Neural progenitor cell (in vitro differentiated cells): ENCODE measurements around the gene ANO4. TPM values are rescaled to one million over a fixed set of nuclear protein-coding genes. Genes with fewer than 3 reads are reported as not detected.

Experiments
- DNase-seq: peaks from one replicate; pipeline ENCODE4 v3.0.0-alpha.2; 2016; ENCODE audit warnings: low spot score
- H2AFZ ChIP-seq: fragments of 200-600 bp; sonication (generic); replicated peaks from 2 replicates; pipeline ENCODE4 v1.6.1; 2016; ENCODE audit warnings: antibody characterized with exemption
- H3F3A ChIP-seq: fragments of 200-600 bp; sonication (generic); 2 replicates; pipeline ENCODE4 v1.6.1; 2016; ENCODE audit warnings: antibody characterized with exemption, low read depth
- H3K27ac ChIP-seq: fragments of 200-600 bp; sonication (generic); 2 replicates; pipeline ENCODE4 v1.5.1; 2016; ENCODE audit warnings: mild to moderate bottlenecking
- H3K27me3 ChIP-seq: fragments of 200-600 bp; sonication (generic); 2 replicates; pipeline ENCODE4 v1.6.1; 2016; ENCODE audit warnings: mild to moderate bottlenecking, moderate library complexity
- H3K36me3 ChIP-seq: fragments of 200-600 bp; sonication (generic); 2 replicates; pipeline ENCODE4 v1.5.1; 2016
- H3K4me1 ChIP-seq: fragments of 200-600 bp; sonication (generic); 2 replicates; pipeline ENCODE4 v1.6.1; 2016; ENCODE audit warnings: mixed run types
- H3K4me2 ChIP-seq: fragments of 200-600 bp; sonication (generic); 2 replicates; pipeline ENCODE4 v1.6.1; 2016
- H3K4me3 ChIP-seq: fragments of 200-600 bp; sonication (generic); 2 replicates; pipeline ENCODE4 v1.5.1; 2016
- H3K79me2 ChIP-seq: fragments of 200-600 bp; sonication (generic); 2 replicates; pipeline ENCODE4 v1.6.1; 2016; ENCODE audit warnings: low read depth
- H3K9ac ChIP-seq: fragments of 200-600 bp; sonication (generic); 2 replicates; pipeline ENCODE4 v1.6.1; 2016
- H3K9me3 ChIP-seq: fragments of 200-600 bp; sonication (generic); 2 replicates; pipeline ENCODE4 v1.5.1; 2016; ENCODE audit warnings: low read depth
- H4K20me1 ChIP-seq: fragments of 200-600 bp; sonication (generic); 2 replicates; pipeline ENCODE4 v1.6.1; 2016; ENCODE audit warnings: low read depth
- H3K27ac Mint-ChIP-seq: 3 replicates; pipeline ENCODE4 v1.8.0; 2021; ENCODE audit warnings: mixed read lengths
- H3K27me3 Mint-ChIP-seq: 2 replicates; pipeline ENCODE4 v1.8.0; 2022; ENCODE audit warnings: low read depth, mild to moderate bottlenecking, inconsistent platforms, moderate library complexity, mixed read lengths; ENCODE audit not compliant: insufficient read depth
- H3K36me3 Mint-ChIP-seq: 3 replicates; pipeline ENCODE4 v1.8.0; 2021; ENCODE audit warnings: mixed read lengths
- H3K4me1 Mint-ChIP-seq: 3 replicates; pipeline ENCODE4 v1.8.0; 2021; ENCODE audit warnings: mixed read lengths
- H3K4me3 Mint-ChIP-seq: 3 replicates; pipeline ENCODE4 v1.8.0; 2021; ENCODE audit warnings: mild to moderate bottlenecking, moderate library complexity, mixed read lengths
- H3K9me3 Mint-ChIP-seq: 3 replicates; pipeline ENCODE4 v1.8.0; 2020; ENCODE audit warnings: mixed read lengths
- EZH2 ChIP-seq: fragments of 200-600 bp; sonication (generic); IDR thresholded peaks from 2 replicates; pipeline ENCODE4 v1.6.1; 2017; ENCODE audit warnings: antibody characterized with exemption, mild to moderate bottlenecking, moderate library complexity
- EZH2phosphoT487 ChIP-seq: fragments of 200-600 bp; sonication (generic); IDR thresholded peaks from 2 replicates; pipeline ENCODE4 v1.6.1; 2017; ENCODE audit warnings: antibody characterized with exemption
- total RNA-seq: library from RNA; depleted of rRNA; stranded (reverse); fragments of >200 nt; gene quantifications from 2 replicates; pipeline ENCODE4 v1.2.3, GENCODE V29; 2015; ENCODE audit warnings: low replicate concordance
- TF ChIP-seq, protein P1 (sequence below): fragments of 200-600 bp; sonication (generic); IDR thresholded peaks from 2 replicates; pipeline ENCODE4 v1.5.1; 2017; ENCODE audit warnings: antibody characterized with exemption, mild to moderate bottlenecking

ANO4 gene
- total RNA-seq, 1 donor from 2014 or later: not detected

DNA sequence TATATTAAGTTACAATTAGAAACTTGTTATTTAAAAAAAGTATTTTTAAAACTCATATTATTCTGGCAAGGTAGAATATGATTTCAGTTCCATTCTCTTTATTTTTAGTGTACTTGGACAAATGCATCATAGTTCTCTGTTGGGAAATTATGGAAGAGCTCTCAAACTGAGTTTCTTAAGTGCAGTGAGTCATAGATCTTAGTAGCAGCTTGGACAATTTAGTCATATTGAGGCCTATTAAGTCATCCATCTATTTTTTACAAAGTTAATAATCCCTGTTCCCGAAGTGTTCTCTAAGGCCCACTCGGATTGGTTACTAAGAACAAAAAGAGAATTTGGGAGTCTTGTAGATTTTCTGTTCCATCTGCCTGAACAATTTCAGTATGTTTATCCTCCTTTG lies 113.9 kb downstream of the ANO4 start:
- Histone ChIP-seq H3K9ac (no peak overlapping the region), H3K27ac (no peak overlapping the region), H3F3A (no peaks in the 10 kb centered on the region), H2AFZ (no peak overlapping the region), H3K4me2 (no peak overlapping the region), H3K79me2 (no peaks in the 10 kb centered on the region), H3K4me3 (no peak overlapping the region), H3K4me1 (no peaks in the 10 kb centered on the region), H3K36me3 (no peaks in the 10 kb centered on the region), H3K9me3 (no peaks in the 10 kb centered on the region), H3K27me3 (no peaks in the 10 kb centered on the region), H4K20me1 (no peaks in the 10 kb centered on the region)
- no peak for DNase-seq
- H3K4me3 Mint-ChIP-seq: no peak overlapping the region
- no peaks in the 10 kb centered on the region for H3K27me3 Mint-ChIP-seq
- no peaks in the 10 kb centered on the region for H3K36me3 Mint-ChIP-seq
- H3K4me1 Mint-ChIP-seq: no peaks in the 10 kb centered on the region
- no peak overlapping the region for H3K27ac Mint-ChIP-seq
- H3K9me3 Mint-ChIP-seq: no peaks in the 10 kb centered on the region
- TF ChIP-seq, protein P1, sequence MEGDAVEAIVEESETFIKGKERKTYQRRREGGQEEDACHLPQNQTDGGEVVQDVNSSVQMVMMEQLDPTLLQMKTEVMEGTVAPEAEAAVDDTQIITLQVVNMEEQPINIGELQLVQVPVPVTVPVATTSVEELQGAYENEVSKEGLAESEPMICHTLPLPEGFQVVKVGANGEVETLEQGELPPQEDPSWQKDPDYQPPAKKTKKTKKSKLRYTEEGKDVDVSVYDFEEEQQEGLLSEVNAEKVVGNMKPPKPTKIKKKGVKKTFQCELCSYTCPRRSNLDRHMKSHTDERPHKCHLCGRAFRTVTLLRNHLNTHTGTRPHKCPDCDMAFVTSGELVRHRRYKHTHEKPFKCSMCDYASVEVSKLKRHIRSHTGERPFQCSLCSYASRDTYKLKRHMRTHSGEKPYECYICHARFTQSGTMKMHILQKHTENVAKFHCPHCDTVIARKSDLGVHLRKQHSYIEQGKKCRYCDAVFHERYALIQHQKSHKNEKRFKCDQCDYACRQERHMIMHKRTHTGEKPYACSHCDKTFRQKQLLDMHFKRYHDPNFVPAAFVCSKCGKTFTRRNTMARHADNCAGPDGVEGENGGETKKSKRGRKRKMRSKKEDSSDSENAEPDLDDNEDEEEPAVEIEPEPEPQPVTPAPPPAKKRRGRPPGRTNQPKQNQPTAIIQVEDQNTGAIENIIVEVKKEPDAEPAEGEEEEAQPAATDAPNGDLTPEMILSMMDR: no peak
- TF ChIP-seq EZH2phosphoT487 (no peak), EZH2 (no peak)

DNA sequence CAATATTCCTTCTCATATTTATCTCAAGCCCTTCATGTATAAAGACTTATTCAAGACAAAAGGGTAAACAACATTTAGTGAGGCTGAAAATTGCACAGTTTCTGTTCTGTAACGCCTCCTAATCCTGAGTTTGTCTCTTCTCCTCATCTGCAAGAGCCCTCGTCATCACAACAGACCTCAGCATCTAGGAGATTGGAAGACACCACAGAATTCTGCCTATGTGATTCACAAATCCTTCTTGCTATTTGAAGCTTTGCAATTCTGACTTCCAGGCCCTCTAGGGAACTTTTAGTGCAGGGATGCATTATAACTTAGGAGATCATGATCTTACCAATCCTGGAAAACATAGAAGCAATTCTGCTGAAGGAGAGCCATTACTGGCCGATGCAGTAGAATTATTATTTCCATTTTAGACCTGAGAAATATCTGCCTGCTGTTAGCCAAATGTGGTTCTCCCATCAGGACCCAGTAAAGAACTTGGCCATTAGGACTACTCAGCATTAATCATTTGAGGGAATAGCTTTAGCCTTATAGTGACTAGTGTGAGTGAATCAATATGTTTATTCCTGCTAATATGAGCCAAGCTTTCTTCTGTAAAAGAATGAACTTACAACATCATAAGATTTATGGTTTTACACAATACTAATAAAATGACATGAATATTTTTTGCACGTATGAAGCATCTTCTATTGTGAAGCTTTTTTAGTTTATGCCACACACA lies 119.5 kb downstream of the ANO4 start:
- no peaks in the 10 kb centered on the region for H3K4me1 ChIP-seq
- no peak overlapping the region for H3K4me3 Mint-ChIP-seq
- H4K20me1 ChIP-seq: no peaks in the 10 kb centered on the region
- H3K4me3 ChIP-seq: no peak overlapping the region
- H3K9me3 Mint-ChIP-seq: no peaks in the 10 kb centered on the region
- no peaks in the 10 kb centered on the region for H3K9me3 ChIP-seq
- TF ChIP-seq EZH2phosphoT487 (no peak), EZH2 (no peak)
- TF ChIP-seq, protein P1: no peak
- no peak overlapping the region for H2AFZ ChIP-seq
- DNase-seq: no peak
- no peak overlapping the region for H3K27ac ChIP-seq
- no peaks in the 10 kb centered on the region for H3F3A ChIP-seq
- no peak overlapping the region for H3K9ac ChIP-seq
- H3K4me1 Mint-ChIP-seq: no peaks in the 10 kb centered on the region
- H3K36me3 ChIP-seq: no peaks in the 10 kb centered on the region
- H3K36me3 Mint-ChIP-seq: no peaks in the 10 kb centered on the region
- no peaks in the 10 kb centered on the region for H3K27me3 Mint-ChIP-seq
- no peak overlapping the region for H3K4me2 ChIP-seq
- no peaks in the 10 kb centered on the region for H3K27me3 ChIP-seq
- no peaks in the 10 kb centered on the region for H3K79me2 ChIP-seq
- no peak overlapping the region for H3K27ac Mint-ChIP-seq

DNA sequence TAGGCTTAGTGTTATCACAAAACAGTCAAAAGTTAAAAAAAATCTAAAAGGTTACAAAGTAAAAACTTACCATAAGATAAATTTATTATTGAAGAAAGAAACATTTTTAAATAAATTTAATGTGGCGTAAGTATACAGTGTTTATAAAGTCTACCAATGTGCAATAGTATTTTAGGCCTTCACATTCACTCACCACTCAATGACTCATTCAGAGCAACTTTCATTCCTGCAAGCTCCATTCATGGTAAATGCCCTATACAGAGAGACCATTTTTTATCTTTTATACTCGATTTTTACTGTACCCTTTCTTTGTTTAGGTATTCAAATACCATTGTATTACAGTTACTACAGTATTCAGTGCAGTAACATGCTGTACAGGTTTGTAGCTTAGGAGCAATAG lies 124.5 kb downstream of the ANO4 start:
- H4K20me1 ChIP-seq: no peaks in the 10 kb centered on the region
- Mint-ChIP-seq H3K4me3 (no peak overlapping the region), H3K27me3 (no peaks in the 10 kb centered on the region), H3K9me3 (no peaks in the 10 kb centered on the region), H3K36me3 (no peaks in the 10 kb centered on the region), H3K4me1 (no peaks in the 10 kb centered on the region), H3K27ac (no peak overlapping the region)
- no peak overlapping the region for H3K4me3 ChIP-seq
- TF ChIP-seq, protein P1: no peak
- TF ChIP-seq EZH2: no peak
- TF ChIP-seq EZH2phosphoT487: no peak
- H3K27me3 ChIP-seq: no peaks in the 10 kb centered on the region
- H2AFZ ChIP-seq: no peak overlapping the region
- H3K27ac ChIP-seq: no peak overlapping the region
- H3F3A ChIP-seq: no peaks in the 10 kb centered on the region
- H3K36me3 ChIP-seq: no peaks in the 10 kb centered on the region
- no peak overlapping the region for H3K9ac ChIP-seq
- DNase-seq: no peak
- H3K4me1 ChIP-seq: no peaks in the 10 kb centered on the region
- no peaks in the 10 kb centered on the region for H3K9me3 ChIP-seq
- no peak overlapping the region for H3K4me2 ChIP-seq
- H3K79me2 ChIP-seq: no peaks in the 10 kb centered on the region
